ENCODE data around the gene ABLIM3. TPM values are rescaled to one million over a fixed set of nuclear protein-coding genes. Genes with fewer than 3 reads are reported as not detected.

Gene ABLIM3
- total RNA-seq, 1 donor from 2014 or later, result not detected

DNA sequence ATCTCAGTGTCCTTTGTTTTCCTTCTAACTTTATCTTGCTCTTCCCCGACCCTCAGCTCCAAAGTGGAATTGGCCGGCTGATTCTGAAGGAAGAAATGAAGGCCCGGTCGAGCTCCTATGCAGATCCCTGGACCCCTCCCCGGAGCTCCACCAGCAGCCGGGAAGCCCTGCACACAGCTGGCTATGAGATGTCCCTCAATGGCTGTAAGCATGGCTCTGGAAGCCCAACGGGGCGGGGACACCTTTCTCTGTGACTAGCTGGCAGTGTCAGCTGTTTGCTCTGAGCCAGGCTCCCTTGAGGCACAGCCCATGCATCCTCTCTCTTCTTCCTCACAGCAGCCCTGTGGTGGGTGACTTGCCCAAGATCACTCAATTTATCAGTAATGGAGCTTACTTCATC lies 106.4 kb downstream of the ABLIM3 start:
- no peaks in the 10 kb centered on the region for H3K4me1 Mint-ChIP-seq (ENCODE audit: low read depth)
- H3K27ac Mint-ChIP-seq, result no peak overlapping the region
- intact Hi-C loops (cut with micrococcal nuclease), result no loop called here
- H3K4me3 Mint-ChIP-seq, result no peak overlapping the region
- H3K27me3 Mint-ChIP-seq (ENCODE audit: insufficient read depth), result peaks cover 5% of the 10 kb centered on the region
- DNase-seq (ENCODE audit: low spot score), result no peak
- H3K36me3 Mint-ChIP-seq (ENCODE audit: low read depth), result no peaks in the 10 kb centered on the region
- H3K9me3 Mint-ChIP-seq, result no peaks in the 10 kb centered on the region

DNA sequence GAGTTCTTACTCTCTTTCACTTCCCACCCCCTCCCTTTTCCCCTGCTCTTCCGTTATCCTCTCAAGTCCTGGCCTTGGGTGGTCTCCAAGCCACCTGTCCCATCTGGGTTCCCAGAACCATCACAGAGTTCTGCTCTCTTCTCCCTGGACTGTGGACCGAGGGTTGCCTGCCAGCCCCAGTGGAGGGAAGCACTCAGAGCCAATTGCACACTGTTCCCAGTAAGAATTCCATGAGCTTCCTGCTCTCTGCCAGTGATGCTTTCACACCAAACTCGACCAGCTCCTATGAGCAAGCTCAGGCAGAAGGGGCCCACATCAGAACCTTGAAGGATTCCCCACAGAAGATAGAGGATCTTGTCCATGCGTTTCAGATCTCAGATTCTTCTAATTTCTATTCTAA lies 110.3 kb downstream of the ABLIM3 start:
- no peaks in the 10 kb centered on the region for H3K4me1 Mint-ChIP-seq (ENCODE audit: low read depth)
- no peak overlapping the region for H3K4me3 Mint-ChIP-seq
- no peaks in the 10 kb centered on the region for H3K36me3 Mint-ChIP-seq (ENCODE audit: low read depth)
- no peak overlapping the region for H3K27ac Mint-ChIP-seq
- H3K9me3 Mint-ChIP-seq, result no peaks in the 10 kb centered on the region
- DNase-seq (ENCODE audit: low spot score), result no peak
- intact Hi-C loops (cut with micrococcal nuclease), result no loop called here
- peaks cover 6% of the 10 kb centered on the region for H3K27me3 Mint-ChIP-seq (ENCODE audit: insufficient read depth)

DNA sequence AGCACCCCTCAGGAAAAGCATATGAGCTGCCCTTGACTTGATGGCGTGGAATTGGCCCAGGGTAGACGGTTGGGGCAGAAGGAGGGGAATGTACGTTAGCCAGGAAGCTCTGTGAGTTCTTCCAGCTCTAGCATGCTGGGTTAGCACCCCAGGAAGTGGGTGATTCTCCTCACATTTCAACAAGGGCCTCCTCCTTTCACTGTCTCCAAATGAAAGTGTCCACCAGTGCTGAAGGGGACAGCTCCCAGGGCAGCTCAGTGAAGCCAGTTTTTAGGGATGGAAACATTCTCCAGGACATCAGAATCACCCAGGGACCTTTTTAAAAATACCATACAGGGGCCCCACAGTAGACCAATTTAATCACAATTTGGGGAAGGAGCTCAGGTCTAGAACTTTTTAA lies 113.2 kb downstream of the ABLIM3 start:
- Mint-ChIP-seq H3K27ac (no peak overlapping the region), H3K4me1 (ENCODE audit: low read depth) (no peaks in the 10 kb centered on the region), H3K27me3 (ENCODE audit: insufficient read depth) (peaks cover 2% of the 10 kb centered on the region), H3K9me3 (no peaks in the 10 kb centered on the region), H3K4me3 (no peak overlapping the region), H3K36me3 (ENCODE audit: low read depth) (no peaks in the 10 kb centered on the region)
- intact Hi-C loops (cut with micrococcal nuclease), result no loop called here
- DNase-seq (ENCODE audit: low spot score), result no peak

DNA sequence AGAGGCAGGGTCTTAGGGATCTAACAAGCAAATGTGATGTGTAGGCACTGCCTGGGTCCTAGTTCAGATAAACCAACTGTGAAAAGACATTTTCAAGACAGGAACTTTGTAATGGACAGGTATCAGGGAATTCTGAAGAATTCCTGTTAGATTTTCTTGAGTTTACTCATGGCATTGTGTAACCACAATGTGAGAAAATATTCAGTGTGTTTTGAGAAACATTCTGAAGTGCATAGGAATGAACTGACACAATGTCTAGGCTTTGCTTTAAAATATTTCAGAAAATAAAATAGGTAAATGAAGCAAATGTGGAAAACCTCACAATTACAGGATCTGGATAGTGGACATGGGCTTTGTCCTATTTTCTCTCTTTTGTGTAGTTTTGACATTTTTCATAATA lies 115.2 kb downstream of the ABLIM3 start:
- Mint-ChIP-seq H3K9me3 (no peaks in the 10 kb centered on the region), H3K27me3 (ENCODE audit: insufficient read depth) (peaks cover 3% of the 10 kb centered on the region), H3K36me3 (ENCODE audit: low read depth) (no peaks in the 10 kb centered on the region), H3K4me1 (ENCODE audit: low read depth) (no peaks in the 10 kb centered on the region), H3K4me3 (no peak overlapping the region), H3K27ac (no peak overlapping the region)
- DNase-seq (ENCODE audit: low spot score), result no peak
- intact Hi-C loops (cut with micrococcal nuclease), result no loop called here

DNA sequence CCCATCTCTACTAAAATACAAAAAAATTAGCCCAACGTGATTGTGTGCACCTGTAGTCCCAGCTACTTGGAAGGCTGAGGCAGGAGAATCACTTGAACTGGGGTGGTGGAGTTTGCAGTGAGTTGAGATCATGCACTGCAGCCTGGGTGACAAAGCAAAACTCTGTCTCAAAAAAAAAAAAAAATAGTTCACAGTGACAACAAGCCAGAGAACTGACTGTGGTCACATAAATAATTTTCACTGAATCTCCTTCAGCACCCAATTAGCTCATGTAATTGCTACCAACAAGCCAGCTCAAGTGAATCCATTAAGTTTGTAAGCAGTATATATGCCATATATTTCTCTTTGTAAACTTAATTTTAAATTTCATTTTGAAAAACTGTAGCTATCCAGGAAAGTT lies 115.8 kb downstream of the ABLIM3 start:
- Mint-ChIP-seq H3K36me3 (ENCODE audit: low read depth) (no peaks in the 10 kb centered on the region), H3K4me1 (ENCODE audit: low read depth) (no peaks in the 10 kb centered on the region), H3K4me3 (no peak overlapping the region), H3K9me3 (no peaks in the 10 kb centered on the region), H3K27me3 (ENCODE audit: insufficient read depth) (peaks cover 7% of the 10 kb centered on the region), H3K27ac (no peak overlapping the region)
- DNase-seq (ENCODE audit: low spot score), result no peak
- intact Hi-C loops (cut with micrococcal nuclease), result no loop called here

DNA sequence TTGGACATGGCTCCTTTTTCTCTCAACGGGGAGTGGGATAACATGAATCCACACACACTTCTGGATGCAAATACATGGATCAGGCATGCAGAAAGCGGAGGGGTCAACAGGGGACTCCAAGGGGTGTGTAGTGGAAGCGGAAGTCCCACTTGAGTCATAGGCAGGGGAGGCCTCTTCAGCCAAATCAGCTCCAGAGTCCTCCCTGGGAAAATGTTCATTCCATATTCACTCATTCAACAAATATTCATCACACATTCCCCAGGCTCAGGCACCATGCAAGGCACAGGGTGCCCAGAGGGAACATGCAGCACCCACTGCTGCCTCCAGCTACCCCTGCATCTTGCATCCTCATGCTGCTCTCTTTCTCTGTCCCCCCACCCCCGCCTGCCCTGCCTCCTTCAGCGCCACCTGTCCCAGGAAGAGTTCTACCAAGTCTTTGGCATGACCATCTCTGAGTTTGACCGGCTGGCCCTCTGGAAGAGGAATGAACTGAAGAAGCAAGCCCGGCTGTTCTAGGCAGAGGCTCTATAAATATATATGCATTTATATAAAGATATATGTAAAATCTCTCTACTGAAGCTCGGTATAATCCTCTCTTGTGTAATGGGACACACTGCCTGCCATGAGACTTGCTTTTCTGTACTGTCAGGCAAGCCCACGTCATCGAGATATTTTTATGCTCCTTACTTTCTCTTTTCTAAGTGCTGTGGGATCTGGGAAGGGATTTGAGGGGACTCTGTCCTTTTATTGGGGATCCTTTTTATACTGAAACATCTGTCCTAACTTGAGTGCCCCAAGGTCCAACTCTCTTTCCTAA lies 116.8 kb downstream of the ABLIM3 start:
- no peaks in the 10 kb centered on the region for H3K4me1 Mint-ChIP-seq (ENCODE audit: low read depth)
- H3K4me3 Mint-ChIP-seq, result no peak overlapping the region
- no peak overlapping the region for H3K27ac Mint-ChIP-seq
- H3K9me3 Mint-ChIP-seq, result no peaks in the 10 kb centered on the region
- H3K36me3 Mint-ChIP-seq (ENCODE audit: low read depth), result no peaks in the 10 kb centered on the region
- intact Hi-C loops (cut with micrococcal nuclease), result no loop called here
- DNase-seq (ENCODE audit: low spot score), result no peak
- H3K27me3 Mint-ChIP-seq (ENCODE audit: insufficient read depth), result peaks cover 9% of the 10 kb centered on the region

DNA sequence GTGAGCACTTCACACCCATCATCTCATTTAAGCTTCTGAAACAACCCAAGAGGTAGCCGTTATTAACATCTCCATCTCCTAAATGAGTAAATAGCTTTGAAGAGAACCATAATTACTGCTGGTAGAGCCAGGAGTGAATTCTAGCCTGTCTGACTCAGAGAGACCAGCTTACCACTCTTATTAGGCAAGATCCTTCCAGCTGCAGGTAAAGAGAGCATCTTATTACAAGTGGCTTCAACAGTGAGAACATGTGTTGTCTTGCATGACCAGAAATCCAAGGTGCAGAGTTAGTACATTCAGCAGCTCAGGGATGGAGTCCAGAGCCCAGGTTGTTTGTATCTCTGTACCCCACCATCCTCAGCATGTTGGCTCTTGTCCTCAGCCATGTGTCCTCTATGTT lies 119.5 kb downstream of the ABLIM3 start:
- H3K27ac Mint-ChIP-seq, result no peak overlapping the region
- no peak for DNase-seq (ENCODE audit: low spot score)
- peaks cover 11% of the 10 kb centered on the region for H3K27me3 Mint-ChIP-seq (ENCODE audit: insufficient read depth)
- H3K4me1 Mint-ChIP-seq (ENCODE audit: low read depth), result no peaks in the 10 kb centered on the region
- intact Hi-C loops (cut with micrococcal nuclease), result loop anchor here (10.0 kb wide), 1 partner anchor 76 kb away; no protein-coding TSS in a partner anchor
- no peaks in the 10 kb centered on the region for H3K36me3 Mint-ChIP-seq (ENCODE audit: low read depth)
- no peaks in the 10 kb centered on the region for H3K9me3 Mint-ChIP-seq
- no peak overlapping the region for H3K4me3 Mint-ChIP-seq

DNA sequence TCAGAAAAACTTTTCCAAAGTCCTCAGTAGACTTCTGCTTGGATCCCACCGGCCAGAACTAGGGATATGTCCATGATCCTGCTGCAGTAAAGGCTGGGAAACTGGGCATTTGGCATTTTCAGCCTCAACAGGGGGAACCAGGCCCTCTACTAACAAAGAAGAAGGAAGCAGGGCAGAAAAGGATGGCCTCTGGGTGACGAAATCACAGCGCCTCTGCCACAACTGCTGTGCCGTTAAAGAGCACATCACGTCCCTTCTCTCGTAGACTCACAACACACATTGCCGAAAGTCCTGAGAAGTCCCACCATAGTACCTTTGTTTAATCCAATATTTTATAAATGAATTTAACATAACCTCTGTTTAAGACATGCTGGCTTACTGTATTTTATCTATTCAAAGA lies 120.0 kb downstream of the ABLIM3 start:
- Mint-ChIP-seq H3K4me3 (no peak overlapping the region), H3K9me3 (no peaks in the 10 kb centered on the region), H3K36me3 (ENCODE audit: low read depth) (no peaks in the 10 kb centered on the region), H3K27me3 (ENCODE audit: insufficient read depth) (peaks cover 11% of the 10 kb centered on the region), H3K4me1 (ENCODE audit: low read depth) (no peaks in the 10 kb centered on the region), H3K27ac (no peak overlapping the region)
- intact Hi-C loops (cut with micrococcal nuclease), result loop anchor here (10.0 kb wide), 1 partner anchor 76 kb away; no protein-coding TSS in a partner anchor
- no peak for DNase-seq (ENCODE audit: low spot score)

DNA sequence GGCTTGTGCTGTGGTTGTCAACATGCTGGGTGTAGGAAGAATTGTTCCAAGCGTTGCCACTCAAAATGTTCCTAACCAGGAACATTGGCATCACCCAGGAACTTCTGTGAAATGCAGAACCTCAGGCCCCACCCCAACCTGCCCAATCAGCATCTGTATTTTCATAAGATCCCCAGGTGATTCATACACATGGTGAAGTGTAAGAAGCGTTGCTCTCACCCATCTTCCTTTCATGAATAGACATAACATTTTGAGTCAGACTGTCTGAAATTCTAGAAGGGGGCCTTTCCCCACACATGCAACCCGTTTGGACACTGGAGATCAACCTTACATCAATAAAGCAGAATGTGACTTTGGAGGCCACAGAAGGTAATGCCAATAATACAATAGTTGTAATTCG lies 121.0 kb downstream of the ABLIM3 start:
- peaks cover 9% of the 10 kb centered on the region for H3K27me3 Mint-ChIP-seq (ENCODE audit: insufficient read depth)
- no peak overlapping the region for H3K27ac Mint-ChIP-seq
- no peak for DNase-seq (ENCODE audit: low spot score)
- no peak overlapping the region for H3K4me3 Mint-ChIP-seq
- no peaks in the 10 kb centered on the region for H3K4me1 Mint-ChIP-seq (ENCODE audit: low read depth)
- no peaks in the 10 kb centered on the region for H3K36me3 Mint-ChIP-seq (ENCODE audit: low read depth)
- H3K9me3 Mint-ChIP-seq, result no peaks in the 10 kb centered on the region
- intact Hi-C loops (cut with micrococcal nuclease), result loop anchor here (10.0 kb wide), 1 partner anchor 78 kb away; no protein-coding TSS in a partner anchor

DNA sequence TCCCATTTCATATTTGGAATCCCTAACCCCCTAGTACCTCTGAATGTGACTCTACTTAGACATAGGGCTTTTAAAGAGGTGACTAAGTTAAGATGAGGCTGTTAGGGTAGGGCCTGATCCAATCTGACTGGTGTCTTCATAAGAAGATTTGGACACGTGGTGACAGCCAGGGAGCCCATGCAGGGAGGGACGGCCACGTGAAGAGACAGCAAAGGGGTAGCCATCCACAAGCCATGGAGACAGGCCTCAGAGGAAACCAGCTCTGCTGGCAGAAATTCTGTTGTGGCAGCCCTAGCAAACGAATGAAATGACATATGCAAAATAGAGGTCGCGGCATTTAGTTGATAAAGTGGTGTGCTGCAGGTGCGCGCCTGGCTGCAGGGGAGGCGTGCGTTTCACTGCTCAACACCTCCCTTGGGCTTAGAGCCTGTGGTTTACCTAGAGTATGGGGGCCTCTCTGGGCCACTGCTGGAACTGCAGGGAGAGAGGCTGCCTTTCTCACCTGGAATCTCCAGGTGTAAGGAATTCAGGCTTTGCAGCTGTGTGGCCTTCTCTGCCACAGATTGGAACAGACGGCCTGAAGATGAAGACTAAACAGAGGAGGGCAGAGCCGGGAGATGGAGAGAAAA lies 123.3 kb downstream of the ABLIM3 start:
- no peak overlapping the region for H3K27ac Mint-ChIP-seq
- H3K4me3 Mint-ChIP-seq, result no peak overlapping the region
- peaks cover 16% of the 10 kb centered on the region for H3K27me3 Mint-ChIP-seq (ENCODE audit: insufficient read depth)
- H3K4me1 Mint-ChIP-seq (ENCODE audit: low read depth), result no peaks in the 10 kb centered on the region
- no peak for DNase-seq (ENCODE audit: low spot score)
- H3K36me3 Mint-ChIP-seq (ENCODE audit: low read depth), result no peaks in the 10 kb centered on the region
- intact Hi-C loops (cut with micrococcal nuclease), result loop anchor here (1.0 to 10.0 kb wide), 2 partner anchors 80 to 123 kb away; partner anchors contain the start of gene ABLIM3
- H3K9me3 Mint-ChIP-seq, result no peaks in the 10 kb centered on the region

DNA sequence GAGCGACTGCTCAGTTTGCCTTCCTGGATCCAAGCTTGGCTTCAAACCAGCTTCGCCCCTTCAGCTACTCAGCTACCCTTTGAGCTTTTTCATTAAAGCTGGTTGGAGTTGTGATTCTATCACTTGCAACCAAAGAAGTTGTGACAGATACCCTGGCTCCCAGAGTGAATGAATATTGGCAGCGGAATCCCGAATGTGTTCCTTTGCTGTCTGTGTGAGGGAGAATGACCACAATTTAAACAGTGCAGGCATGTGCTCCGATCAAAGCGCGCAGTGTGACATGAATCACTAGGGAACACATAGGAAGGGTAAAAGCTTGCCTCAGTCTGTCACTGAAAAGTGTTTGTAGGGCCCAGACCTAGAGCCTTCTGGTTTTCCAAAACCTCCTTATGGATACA lies 123.8 kb downstream of the ABLIM3 start:
- Mint-ChIP-seq H3K36me3 (ENCODE audit: low read depth) (no peaks in the 10 kb centered on the region), H3K4me1 (ENCODE audit: low read depth) (no peaks in the 10 kb centered on the region), H3K27me3 (ENCODE audit: insufficient read depth) (peaks cover 20% of the 10 kb centered on the region), H3K9me3 (no peaks in the 10 kb centered on the region), H3K27ac (no peak overlapping the region), H3K4me3 (no peak overlapping the region)
- DNase-seq (ENCODE audit: low spot score), result no peak
- intact Hi-C loops (cut with micrococcal nuclease), result loop anchor here (10.0 kb wide), 1 partner anchor 80 kb away; no protein-coding TSS in a partner anchor

DNA sequence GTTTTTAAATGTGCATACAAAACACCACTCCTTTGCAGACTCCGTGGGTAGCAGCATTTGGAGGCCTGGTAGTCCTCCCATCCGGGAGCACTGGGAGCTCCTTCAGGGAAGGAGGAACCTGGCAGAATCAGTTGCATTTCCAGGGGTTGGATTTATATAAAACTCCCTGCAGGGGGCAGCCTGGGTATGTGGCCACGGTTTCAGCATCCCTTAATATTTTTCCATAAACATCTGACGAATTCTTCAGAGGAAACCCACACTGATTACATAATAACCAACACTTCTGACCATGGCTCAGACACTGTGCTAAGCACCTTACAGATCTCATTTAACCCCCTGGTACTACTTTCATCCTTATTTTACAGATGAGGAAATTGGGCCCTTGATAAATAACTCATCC lies 124.3 kb downstream of the ABLIM3 start:
- H3K27me3 Mint-ChIP-seq (ENCODE audit: insufficient read depth), result peaks cover 24% of the 10 kb centered on the region
- no peaks in the 10 kb centered on the region for H3K9me3 Mint-ChIP-seq
- H3K4me3 Mint-ChIP-seq, result no peak overlapping the region
- H3K4me1 Mint-ChIP-seq (ENCODE audit: low read depth), result no peaks in the 10 kb centered on the region
- H3K36me3 Mint-ChIP-seq (ENCODE audit: low read depth), result no peaks in the 10 kb centered on the region
- no peak overlapping the region for H3K27ac Mint-ChIP-seq
- intact Hi-C loops (cut with micrococcal nuclease), result loop anchor here (10.0 kb wide), 1 partner anchor 81 kb away; no protein-coding TSS in a partner anchor
- DNase-seq (ENCODE audit: low spot score), result no peak

DNA sequence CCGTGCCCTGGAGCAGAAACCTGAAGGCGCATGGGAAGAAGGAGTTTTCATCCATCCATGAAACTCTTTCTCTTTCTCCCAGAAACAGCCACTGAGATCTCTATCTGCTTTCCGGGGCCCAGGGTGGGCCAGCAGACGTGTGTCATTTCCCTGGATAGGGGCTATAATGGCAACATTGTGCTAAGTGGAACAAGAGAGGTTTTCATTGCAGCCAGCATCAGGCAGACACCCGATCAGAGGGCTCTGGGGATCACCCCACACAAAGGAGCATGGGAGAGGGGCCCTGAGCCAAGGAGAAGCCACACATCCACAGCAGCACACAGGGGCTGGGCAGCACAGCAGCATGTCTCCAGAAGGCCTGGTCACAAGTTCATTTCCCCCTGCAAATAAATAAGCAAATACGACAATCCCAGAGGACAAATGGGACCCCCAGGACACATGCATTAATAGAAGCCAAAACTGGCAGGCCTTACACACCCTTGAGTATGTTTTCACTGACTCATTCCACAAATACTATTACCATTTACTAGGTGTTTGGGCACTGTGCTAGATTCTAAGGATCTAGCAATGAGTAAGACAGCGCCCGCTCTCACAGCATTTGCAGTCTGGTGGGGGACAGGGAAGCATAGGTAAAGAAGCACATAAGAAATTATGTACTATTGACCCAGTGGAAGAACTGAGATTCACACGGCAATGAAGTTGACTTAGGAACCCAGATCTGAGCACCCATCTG lies 126.1 kb downstream of the ABLIM3 start:
- intact Hi-C loops (cut with micrococcal nuclease), result loop anchor here (10.0 kb wide), 1 partner anchor 83 kb away; no protein-coding TSS in a partner anchor
- peaks cover 2% of the 10 kb centered on the region for H3K36me3 Mint-ChIP-seq (ENCODE audit: low read depth)
- no peak overlapping the region for H3K27ac Mint-ChIP-seq
- no peaks in the 10 kb centered on the region for H3K9me3 Mint-ChIP-seq
- peaks cover 34% of the 10 kb centered on the region for H3K27me3 Mint-ChIP-seq (ENCODE audit: insufficient read depth)
- H3K4me3 Mint-ChIP-seq, result no peak overlapping the region
- DNase-seq (ENCODE audit: low spot score), result no peak
- peaks cover 5% of the 10 kb centered on the region for H3K4me1 Mint-ChIP-seq (ENCODE audit: low read depth)

Data from activated T-helper 1 cell treated with anti-CD3 and anti-CD28 coated beads, Interleukin-12 subunit alpha, Interleukin-12 subunit beta, Interleukin-2, Interleukin-4 antibody, amounts not matched to agents 30 ng/mL and 10 ng/mL and 1 ng/mL, durations not matched to agents 14 hours and 24 hours and 36 hours (primary cell).